Measurements from ENCODE around the gene CLMN. TPM values are rescaled to one million over a fixed set of nuclear protein-coding genes. Genes with fewer than 3 reads are reported as not detected.

Gene CLMN
- total RNA-seq, 1 experiment from 2014 or later = 8.6 TPM

DNA sequence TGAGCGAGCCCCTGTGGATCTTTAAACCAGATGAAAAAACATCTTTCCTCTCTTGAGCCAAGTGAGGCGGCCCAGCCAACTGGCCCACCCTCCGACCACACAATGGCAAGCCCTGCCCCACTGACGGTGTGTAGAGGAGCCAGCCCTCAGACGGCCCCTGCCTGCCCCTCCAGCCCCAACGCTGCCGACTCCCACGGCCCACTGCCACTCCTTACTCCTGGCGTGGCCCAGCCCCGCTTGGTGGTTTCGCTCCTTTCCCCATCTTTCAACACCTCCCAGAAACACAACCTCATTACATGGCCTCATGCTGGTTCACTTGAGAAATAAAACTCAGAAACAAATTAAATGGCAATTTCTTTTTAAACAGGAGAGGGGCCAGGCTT, 81.8 kb downstream of the CLMN start:
- no peaks in the 10 kb centered on the region for H3K4me1 ChIP-seq (ENCODE audit: insufficient read depth, low read length, poor library complexity, severe bottlenecking)
- DNase-seq (ENCODE audit: low spot score) = no peak
- BruUV-seq (replicated peaks) = no TSS peak
- no peak overlapping the region for H3K4me3 ChIP-seq (ENCODE audit: low read depth, low read length, poor library complexity, severe bottlenecking)
- H3K27me3 ChIP-seq (replicated peaks; ENCODE audit: insufficient read depth, low read depth, low read length, poor library complexity) = no peaks in the 10 kb centered on the region
- intact Hi-C loops (cut with micrococcal nuclease; ENCODE audit: unreplicated experiment) = no loop called here
- TF ChIP-seq EZH2 (IDR thresholded peaks at IDR 0.05; ENCODE audit: borderline replicate concordance, low read depth, low read length, poor library complexity, severe bottlenecking) = no peak
- TF ChIP-seq, protein P1, sequence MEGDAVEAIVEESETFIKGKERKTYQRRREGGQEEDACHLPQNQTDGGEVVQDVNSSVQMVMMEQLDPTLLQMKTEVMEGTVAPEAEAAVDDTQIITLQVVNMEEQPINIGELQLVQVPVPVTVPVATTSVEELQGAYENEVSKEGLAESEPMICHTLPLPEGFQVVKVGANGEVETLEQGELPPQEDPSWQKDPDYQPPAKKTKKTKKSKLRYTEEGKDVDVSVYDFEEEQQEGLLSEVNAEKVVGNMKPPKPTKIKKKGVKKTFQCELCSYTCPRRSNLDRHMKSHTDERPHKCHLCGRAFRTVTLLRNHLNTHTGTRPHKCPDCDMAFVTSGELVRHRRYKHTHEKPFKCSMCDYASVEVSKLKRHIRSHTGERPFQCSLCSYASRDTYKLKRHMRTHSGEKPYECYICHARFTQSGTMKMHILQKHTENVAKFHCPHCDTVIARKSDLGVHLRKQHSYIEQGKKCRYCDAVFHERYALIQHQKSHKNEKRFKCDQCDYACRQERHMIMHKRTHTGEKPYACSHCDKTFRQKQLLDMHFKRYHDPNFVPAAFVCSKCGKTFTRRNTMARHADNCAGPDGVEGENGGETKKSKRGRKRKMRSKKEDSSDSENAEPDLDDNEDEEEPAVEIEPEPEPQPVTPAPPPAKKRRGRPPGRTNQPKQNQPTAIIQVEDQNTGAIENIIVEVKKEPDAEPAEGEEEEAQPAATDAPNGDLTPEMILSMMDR (conservative IDR thresholded peaks at IDR 0.05; ENCODE audit: low read depth, low read length) = no peak
- no peaks in the 10 kb centered on the region for H3K9me3 ChIP-seq (ENCODE audit: low read depth, low read length, poor library complexity, severe bottlenecking)
- H3K36me3 ChIP-seq (ENCODE audit: insufficient read depth, low read length, poor library complexity, severe bottlenecking) = no peaks in the 10 kb centered on the region
- H3K27ac ChIP-seq (ENCODE audit: low read depth, low read length, poor library complexity, severe bottlenecking) = no peak overlapping the region
- ChIA-PET POLR2A (ENCODE audit: low non-redundant PET) (no interaction called here), CTCF (no interaction called here)

DNA sequence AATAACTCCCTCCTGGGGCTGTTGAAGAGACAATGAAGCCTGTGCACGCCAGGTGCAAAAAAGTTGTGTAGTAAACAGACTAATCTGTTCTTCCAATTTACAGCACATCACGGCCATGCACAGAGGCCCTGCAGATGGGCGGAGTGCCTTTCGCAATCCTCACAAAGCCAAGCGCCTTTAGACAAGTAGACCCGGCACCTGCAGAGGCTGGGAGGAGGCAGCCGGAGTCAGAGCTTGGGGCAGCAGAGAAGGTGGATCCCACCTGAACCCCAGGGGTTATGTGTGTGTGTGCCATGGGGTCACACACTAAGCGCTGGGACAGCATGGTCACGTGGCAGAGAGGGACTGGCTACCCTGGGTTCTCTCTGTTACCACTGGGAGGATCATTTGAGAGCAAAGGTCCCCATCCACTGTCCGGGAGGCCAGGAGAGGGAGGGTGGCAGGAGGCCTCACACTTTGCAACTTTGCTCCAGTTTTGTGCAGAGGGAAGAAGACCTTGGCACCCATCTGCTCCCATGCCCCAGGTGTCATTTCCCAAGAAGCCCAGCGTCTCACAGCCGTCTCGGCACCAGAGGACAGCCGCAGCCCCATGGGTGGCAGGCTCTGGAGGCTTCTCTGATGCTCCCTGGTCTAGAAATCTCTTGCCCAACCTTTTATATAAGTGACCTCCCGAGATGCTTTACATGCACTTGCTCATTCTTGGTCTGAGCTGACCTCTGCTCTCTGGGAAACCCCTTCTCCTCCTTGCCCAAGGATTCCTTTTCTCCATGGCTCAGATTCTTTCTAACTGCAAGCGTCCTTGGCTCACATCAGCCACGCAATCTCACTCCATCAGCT, 82.4 kb downstream of the CLMN start:
- TF ChIP-seq, protein P1 (conservative IDR thresholded peaks at IDR 0.05; ENCODE audit: low read depth, low read length) = no peak
- TF ChIP-seq EZH2 (IDR thresholded peaks at IDR 0.05; ENCODE audit: borderline replicate concordance, low read depth, low read length, poor library complexity, severe bottlenecking) = no peak
- Histone ChIP-seq H3K27me3 (replicated peaks; ENCODE audit: insufficient read depth, low read depth, low read length, poor library complexity) (no peaks in the 10 kb centered on the region), H3K36me3 (ENCODE audit: insufficient read depth, low read length, poor library complexity, severe bottlenecking) (no peaks in the 10 kb centered on the region), H3K4me3 (ENCODE audit: low read depth, low read length, poor library complexity, severe bottlenecking) (no peak overlapping the region), H3K4me1 (ENCODE audit: insufficient read depth, low read length, poor library complexity, severe bottlenecking) (no peaks in the 10 kb centered on the region), H3K27ac (ENCODE audit: low read depth, low read length, poor library complexity, severe bottlenecking) (no peak overlapping the region), H3K9me3 (ENCODE audit: low read depth, low read length, poor library complexity, severe bottlenecking) (no peaks in the 10 kb centered on the region)
- intact Hi-C loops (cut with micrococcal nuclease; ENCODE audit: unreplicated experiment) = no loop called here
- BruUV-seq (replicated peaks) = no TSS peak
- no peak for DNase-seq (ENCODE audit: low spot score)
- CTCF ChIA-PET = no interaction called here
- POLR2A ChIA-PET (ENCODE audit: low non-redundant PET) = no interaction called here

DNA sequence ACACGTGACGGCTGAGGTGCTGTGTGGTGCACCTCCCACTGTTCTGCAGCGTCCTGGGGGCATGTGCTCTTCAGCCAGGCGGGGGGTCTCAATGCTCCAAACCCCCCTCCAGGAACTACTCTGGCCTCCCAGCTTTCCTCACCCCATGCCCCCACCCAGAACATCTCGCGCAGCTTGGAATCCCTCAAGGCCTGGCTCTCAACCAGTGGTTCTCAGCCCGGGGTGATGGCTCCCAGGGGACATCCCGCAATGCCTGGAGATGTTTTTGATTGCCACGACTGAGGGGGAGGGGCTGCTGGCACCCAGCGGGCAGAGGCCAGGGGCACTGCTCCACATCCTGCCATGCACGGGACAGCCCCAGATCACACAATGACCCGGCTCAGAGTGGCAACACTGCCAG, 83.5 kb downstream of the CLMN start:
- intact Hi-C loops (cut with micrococcal nuclease; ENCODE audit: unreplicated experiment) = no loop called here
- ChIA-PET CTCF (no interaction called here), POLR2A (ENCODE audit: low non-redundant PET) (no interaction called here)
- no peaks in the 10 kb centered on the region for H3K27me3 ChIP-seq (replicated peaks; ENCODE audit: insufficient read depth, low read depth, low read length, poor library complexity)
- no peak overlapping the region for H3K27ac ChIP-seq (ENCODE audit: low read depth, low read length, poor library complexity, severe bottlenecking)
- BruUV-seq (replicated peaks) = no TSS peak
- H3K4me1 ChIP-seq (ENCODE audit: insufficient read depth, low read length, poor library complexity, severe bottlenecking) = no peaks in the 10 kb centered on the region
- H3K9me3 ChIP-seq (ENCODE audit: low read depth, low read length, poor library complexity, severe bottlenecking) = no peaks in the 10 kb centered on the region
- no peak overlapping the region for H3K4me3 ChIP-seq (ENCODE audit: low read depth, low read length, poor library complexity, severe bottlenecking)
- no peak for DNase-seq (ENCODE audit: low spot score)
- no peaks in the 10 kb centered on the region for H3K36me3 ChIP-seq (ENCODE audit: insufficient read depth, low read length, poor library complexity, severe bottlenecking)
- TF ChIP-seq, protein P1 (conservative IDR thresholded peaks at IDR 0.05; ENCODE audit: low read depth, low read length) = no peak
- no peak for TF ChIP-seq EZH2 (IDR thresholded peaks at IDR 0.05; ENCODE audit: borderline replicate concordance, low read depth, low read length, poor library complexity, severe bottlenecking)
